Ectodermal cell (in vitro differentiated cells): ENCODE measurements around the gene LRRC27.

Experiments
- H3K27ac ChIP-seq: 2 replicates; pipeline ENCODE4 v1.7.0; 2013; ENCODE audit warnings: mild to moderate bottlenecking, low read depth, low read length; ENCODE audit not compliant: insufficient read depth, poor library complexity, severe bottlenecking
- H3K27me3 ChIP-seq: 2 replicates; pipeline ENCODE4 v1.7.0; 2013; ENCODE audit warnings: mild to moderate bottlenecking, low read length; ENCODE audit not compliant: insufficient read depth, control insufficient read depth, poor library complexity, severe bottlenecking
- H3K36me3 ChIP-seq: one replicate; pipeline ENCODE4 v1.7.0; 2013; ENCODE audit warnings: low read length; ENCODE audit not compliant: control insufficient read depth, insufficient read depth
- H3K4me1 ChIP-seq: one replicate; pipeline ENCODE4 v1.7.0; 2013; ENCODE audit warnings: low read length; ENCODE audit not compliant: control insufficient read depth, insufficient read depth
- H3K4me3 ChIP-seq: 2 replicates; pipeline ENCODE4 v1.7.0; 2013; ENCODE audit warnings: low read depth, low read length, control low read depth; ENCODE audit not compliant: insufficient read depth
- H3K9me3 ChIP-seq: 2 replicates; pipeline ENCODE4 v1.7.0; 2013; ENCODE audit warnings: mild to moderate bottlenecking, low read length, moderate library complexity; ENCODE audit not compliant: control insufficient read depth
- WGBS, 2 experiments: methylation state at CpG; one replicate each; pipeline ENCODE4 v1.1.7; 2013; ENCODE audit warnings: missing lambda C conversion rate in 2 of 2; 5-methylcytosine and 5-hydroxymethylcytosine counted together

LRRC27 gene

GRCh38 chr10:132394936-132395703 lies 63.1 kb downstream of the LRRC27 start:
- H3K27me3 ChIP-seq, result peaks cover 40% of the 10 kb centered on the region
- H3K4me3 ChIP-seq, result no peak overlapping the region
- no peak overlapping the region for H3K27ac ChIP-seq
- no peaks in the 10 kb centered on the region for H3K36me3 ChIP-seq
- peaks cover 9% of the 10 kb centered on the region for H3K4me1 ChIP-seq
- H3K9me3 ChIP-seq, result no peaks in the 10 kb centered on the region
- 84 to 87% methylated on average over 12 of the region's 12 CpGs for WGBS, 2 experiments

DNA sequence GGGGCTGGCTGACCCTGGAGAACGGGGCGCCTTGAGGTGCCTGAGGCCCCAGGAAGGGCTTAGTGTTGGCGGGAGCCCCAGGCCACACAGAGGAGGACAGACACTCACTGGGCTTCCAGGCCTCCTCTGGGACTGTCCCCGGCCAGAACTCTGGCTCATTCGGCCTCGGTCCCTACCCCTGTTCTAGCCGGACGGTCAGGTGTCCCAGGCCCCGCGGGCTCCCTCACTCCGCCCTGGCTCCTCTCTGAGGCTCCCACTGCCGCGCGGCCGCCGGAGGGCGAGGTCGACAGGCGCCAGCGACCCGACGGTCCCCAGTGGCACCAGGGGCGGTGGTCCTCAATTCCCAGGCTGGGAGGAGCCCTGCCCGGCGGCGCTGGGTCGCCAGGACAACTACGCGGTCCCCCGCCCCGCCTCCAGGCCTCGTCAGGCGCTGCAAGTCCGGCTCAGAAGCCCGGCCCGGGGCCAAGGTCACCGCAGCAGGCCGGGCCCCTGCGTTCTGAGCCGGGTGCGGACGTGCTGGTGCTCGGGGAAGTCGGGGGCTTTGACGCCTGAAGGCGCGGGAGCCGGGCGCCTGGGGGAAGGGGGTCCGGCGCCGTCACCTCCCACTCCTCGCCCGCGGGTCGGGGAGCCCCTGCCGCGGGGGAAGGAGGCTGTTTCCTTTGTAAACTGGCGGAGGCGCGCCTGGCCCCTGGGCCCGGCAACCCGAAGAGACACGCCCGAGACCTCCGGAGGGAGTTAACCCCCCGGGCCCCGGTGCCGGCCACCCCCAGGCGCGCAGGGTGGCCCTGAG lies 63.9 kb downstream of the LRRC27 start:
- peaks cover 9% of the 10 kb centered on the region for H3K4me1 ChIP-seq
- no peak overlapping the region for H3K27ac ChIP-seq
- H3K9me3 ChIP-seq, result no peaks in the 10 kb centered on the region
- no peaks in the 10 kb centered on the region for H3K36me3 ChIP-seq
- H3K27me3 ChIP-seq, result peaks cover 40% of the 10 kb centered on the region
- WGBS, 2 experiments, result 8 to 9% methylated on average over 71 of the region's 71 CpGs
- peak overlapping the region; percentile 34 for H3K4me3 ChIP-seq

GRCh38 chr10:132396494-132397035 lies 64.6 kb downstream of the LRRC27 start:
- peaks cover 9% of the 10 kb centered on the region for H3K4me1 ChIP-seq
- peak overlapping the region; percentile 34 for H3K4me3 ChIP-seq
- H3K27ac ChIP-seq, result no peak overlapping the region
- WGBS, 2 experiments, result 0 to 1% methylated on average over 80 of the region's 80 CpGs
- no peaks in the 10 kb centered on the region for H3K36me3 ChIP-seq
- H3K9me3 ChIP-seq, result no peaks in the 10 kb centered on the region
- H3K27me3 ChIP-seq, result peaks cover 40% of the 10 kb centered on the region

DNA sequence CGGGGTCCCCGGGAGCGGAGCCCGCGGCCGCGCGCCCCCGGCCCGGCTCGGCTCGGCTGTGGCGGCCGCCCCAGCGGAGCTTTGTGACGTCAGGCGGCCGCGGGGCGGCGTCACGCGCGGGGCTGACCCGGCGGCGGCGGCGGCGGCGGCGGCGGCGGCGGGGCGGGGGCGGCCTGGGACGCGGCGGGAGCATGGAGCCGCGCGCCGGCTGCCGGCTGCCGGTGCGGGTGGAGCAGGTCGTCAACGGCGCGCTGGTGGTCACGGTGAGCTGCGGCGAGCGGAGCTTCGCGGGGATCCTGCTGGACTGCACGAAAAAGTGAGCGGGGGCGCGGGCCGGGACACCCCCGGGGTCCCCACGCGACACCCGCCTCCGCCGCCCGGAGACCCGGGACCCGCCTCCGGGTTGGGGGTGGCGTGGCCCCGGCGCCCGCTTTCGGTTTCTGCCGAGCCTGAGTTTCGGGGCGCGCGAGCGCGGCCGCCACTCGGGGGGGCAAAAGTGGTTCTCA lies 65.1 kb downstream of the LRRC27 start, which contains the start of gene PWWP2B:
PWWP2B (plus strand) TSS at position 165 of the 506 bp plus-strand sequence; CDS start at position 192, 27 bp downstream.
- H3K4me1 ChIP-seq, result peaks cover 9% of the 10 kb centered on the region
- 0% methylated on average over 86 of the region's 86 CpGs for WGBS, 2 experiments
- H3K36me3 ChIP-seq, result no peaks in the 10 kb centered on the region
- H3K4me3 ChIP-seq, result peak within 1 kb of the TSS; percentile 46
- H3K9me3 ChIP-seq, result no peaks in the 10 kb centered on the region
- H3K27me3 ChIP-seq, result peaks cover 40% of the 10 kb centered on the region
- H3K27ac ChIP-seq, result no peak within 1 kb of the TSS

- H3K36me3 ChIP-seq, result no peaks in the 10 kb centered on the region
- H3K4me3 ChIP-seq, result peak overlapping the region; percentile 46
- H3K4me1 ChIP-seq, result peaks cover 9% of the 10 kb centered on the region
- peaks cover 40% of the 10 kb centered on the region for H3K27me3 ChIP-seq
- H3K9me3 ChIP-seq, result no peaks in the 10 kb centered on the region
- 45 to 46% methylated on average over 40 of the region's 40 CpGs for WGBS, 2 experiments
- no peak overlapping the region for H3K27ac ChIP-seq
Measured at GRCh38 chr10:132397671-132398565, 65.9 kb downstream of the LRRC27 start.

DNA sequence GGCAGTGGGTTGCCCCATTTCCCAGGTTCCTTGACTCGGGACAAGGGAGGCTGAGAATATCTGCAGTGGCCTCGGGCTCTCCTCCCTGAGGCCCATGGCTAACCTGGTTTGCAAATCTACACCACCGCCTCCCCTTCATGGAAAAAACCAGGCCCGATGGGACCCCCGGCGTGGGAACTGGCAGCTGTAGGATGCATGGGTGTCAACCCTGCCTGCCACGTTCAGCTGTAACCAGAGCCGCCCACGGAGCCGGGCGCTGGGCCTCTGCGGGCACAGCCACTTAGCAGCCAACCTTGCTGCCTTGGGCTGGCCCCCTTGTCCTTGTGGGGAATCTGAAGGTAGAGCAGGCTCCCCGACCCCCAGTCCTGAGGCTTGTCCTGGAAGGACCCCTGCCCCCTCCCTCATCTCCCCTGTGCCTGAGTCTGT lies 66.6 kb downstream of the LRRC27 start:
- 89 to 90% methylated on average over 13 of the region's 13 CpGs for WGBS, 2 experiments
- H3K9me3 ChIP-seq, result no peaks in the 10 kb centered on the region
- peaks cover 40% of the 10 kb centered on the region for H3K27me3 ChIP-seq
- no peaks in the 10 kb centered on the region for H3K36me3 ChIP-seq
- no peak overlapping the region for H3K27ac ChIP-seq
- no peak overlapping the region for H3K4me3 ChIP-seq
- peaks cover 9% of the 10 kb centered on the region for H3K4me1 ChIP-seq

GRCh38 chr10:132399117-132400035 lies 67.4 kb downstream of the LRRC27 start:
- 92 to 93% methylated on average over 27 of the region's 27 CpGs for WGBS, 2 experiments
- Histone ChIP-seq H3K27me3 (peaks cover 38% of the 10 kb centered on the region), H3K9me3 (no peaks in the 10 kb centered on the region), H3K27ac (no peak overlapping the region), H3K4me1 (peaks cover 9% of the 10 kb centered on the region), H3K36me3 (no peaks in the 10 kb centered on the region), H3K4me3 (no peak overlapping the region)

DNA sequence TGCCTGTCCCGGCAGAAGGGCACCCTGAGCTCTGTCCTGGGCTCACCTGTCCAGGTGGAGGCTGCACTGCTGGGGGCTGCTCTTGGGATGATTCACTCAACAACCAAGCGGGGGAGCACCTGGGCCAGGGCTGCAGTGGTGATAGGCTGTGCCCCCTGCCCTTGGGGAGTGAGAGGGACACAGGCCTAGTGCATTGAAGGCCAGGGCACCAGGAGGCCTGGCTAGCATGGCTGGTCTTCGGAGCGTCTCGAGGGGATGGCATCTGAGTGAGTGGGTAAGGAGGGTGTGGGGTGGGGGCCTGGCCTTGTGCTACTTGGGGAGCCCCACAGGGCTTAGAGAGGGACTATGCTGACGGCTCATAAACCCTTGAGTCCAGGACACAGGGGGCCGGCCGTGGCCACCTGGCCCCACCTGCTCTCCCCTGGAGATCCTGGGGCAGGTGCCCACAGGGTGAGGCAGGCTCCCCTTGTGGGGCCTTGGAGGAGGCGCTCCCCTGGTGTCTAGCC lies 68.1 kb downstream of the LRRC27 start:
- Histone ChIP-seq H3K4me3 (no peak overlapping the region), H3K27me3 (peaks cover 31% of the 10 kb centered on the region), H3K27ac (no peak overlapping the region), H3K4me1 (peaks cover 9% of the 10 kb centered on the region), H3K9me3 (no peaks in the 10 kb centered on the region), H3K36me3 (no peaks in the 10 kb centered on the region)
- 92 to 95% methylated on average over 9 of the region's 9 CpGs for WGBS, 2 experiments
